ENCODE data around the gene XCR1. TPM values are rescaled to one million over a fixed set of nuclear protein-coding genes. Genes with fewer than 3 reads are reported as not detected.

Gene XCR1
- total and polyA plus RNA-seq, 2 experiments from 2014 or later: not detected

DNA sequence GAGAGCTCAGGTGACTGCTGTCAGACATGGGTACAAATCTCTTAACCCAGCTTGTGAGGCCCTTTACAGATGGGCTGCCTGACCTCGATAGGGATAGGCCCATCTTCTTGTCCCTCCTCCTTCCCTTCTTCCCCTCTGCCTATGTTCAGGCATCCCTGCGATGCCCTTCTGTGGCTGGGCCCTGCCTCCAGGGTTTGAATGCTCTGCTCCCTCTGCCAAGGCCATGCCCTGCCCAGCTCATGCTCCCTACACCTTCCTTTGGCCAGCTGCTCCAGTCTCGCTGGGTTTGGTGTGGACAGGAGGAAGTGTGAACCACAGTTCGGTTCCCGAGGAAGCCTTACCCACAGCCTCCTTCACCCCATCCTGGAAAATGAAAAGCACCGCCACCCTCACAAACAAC is 35.9 kb downstream of the XCR1 start:
- peaks cover 30% of the 10 kb centered on the region for H3K4me1 ChIP-seq (ENCODE audit: insufficient read depth)
- H4K20me1 ChIP-seq (replicated peaks; ENCODE audit: insufficient read depth): peaks cover 6% of the 10 kb centered on the region
- no peak for ATAC-seq
- H3K4me3 Mint-ChIP-seq: no peak overlapping the region
- H3K27ac Mint-ChIP-seq: no peak overlapping the region
- no peaks in the 10 kb centered on the region for H3K9me3 Mint-ChIP-seq
- H3F3A ChIP-seq (replicated peaks; ENCODE audit: low read depth): no peaks in the 10 kb centered on the region
- TF ChIP-seq, protein P1, sequence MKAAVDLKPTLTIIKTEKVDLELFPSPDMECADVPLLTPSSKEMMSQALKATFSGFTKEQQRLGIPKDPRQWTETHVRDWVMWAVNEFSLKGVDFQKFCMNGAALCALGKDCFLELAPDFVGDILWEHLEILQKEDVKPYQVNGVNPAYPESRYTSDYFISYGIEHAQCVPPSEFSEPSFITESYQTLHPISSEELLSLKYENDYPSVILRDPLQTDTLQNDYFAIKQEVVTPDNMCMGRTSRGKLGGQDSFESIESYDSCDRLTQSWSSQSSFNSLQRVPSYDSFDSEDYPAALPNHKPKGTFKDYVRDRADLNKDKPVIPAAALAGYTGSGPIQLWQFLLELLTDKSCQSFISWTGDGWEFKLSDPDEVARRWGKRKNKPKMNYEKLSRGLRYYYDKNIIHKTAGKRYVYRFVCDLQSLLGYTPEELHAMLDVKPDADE (IDR thresholded peaks at IDR 0.05): no peak
- TF ChIP-seq, protein P2, sequence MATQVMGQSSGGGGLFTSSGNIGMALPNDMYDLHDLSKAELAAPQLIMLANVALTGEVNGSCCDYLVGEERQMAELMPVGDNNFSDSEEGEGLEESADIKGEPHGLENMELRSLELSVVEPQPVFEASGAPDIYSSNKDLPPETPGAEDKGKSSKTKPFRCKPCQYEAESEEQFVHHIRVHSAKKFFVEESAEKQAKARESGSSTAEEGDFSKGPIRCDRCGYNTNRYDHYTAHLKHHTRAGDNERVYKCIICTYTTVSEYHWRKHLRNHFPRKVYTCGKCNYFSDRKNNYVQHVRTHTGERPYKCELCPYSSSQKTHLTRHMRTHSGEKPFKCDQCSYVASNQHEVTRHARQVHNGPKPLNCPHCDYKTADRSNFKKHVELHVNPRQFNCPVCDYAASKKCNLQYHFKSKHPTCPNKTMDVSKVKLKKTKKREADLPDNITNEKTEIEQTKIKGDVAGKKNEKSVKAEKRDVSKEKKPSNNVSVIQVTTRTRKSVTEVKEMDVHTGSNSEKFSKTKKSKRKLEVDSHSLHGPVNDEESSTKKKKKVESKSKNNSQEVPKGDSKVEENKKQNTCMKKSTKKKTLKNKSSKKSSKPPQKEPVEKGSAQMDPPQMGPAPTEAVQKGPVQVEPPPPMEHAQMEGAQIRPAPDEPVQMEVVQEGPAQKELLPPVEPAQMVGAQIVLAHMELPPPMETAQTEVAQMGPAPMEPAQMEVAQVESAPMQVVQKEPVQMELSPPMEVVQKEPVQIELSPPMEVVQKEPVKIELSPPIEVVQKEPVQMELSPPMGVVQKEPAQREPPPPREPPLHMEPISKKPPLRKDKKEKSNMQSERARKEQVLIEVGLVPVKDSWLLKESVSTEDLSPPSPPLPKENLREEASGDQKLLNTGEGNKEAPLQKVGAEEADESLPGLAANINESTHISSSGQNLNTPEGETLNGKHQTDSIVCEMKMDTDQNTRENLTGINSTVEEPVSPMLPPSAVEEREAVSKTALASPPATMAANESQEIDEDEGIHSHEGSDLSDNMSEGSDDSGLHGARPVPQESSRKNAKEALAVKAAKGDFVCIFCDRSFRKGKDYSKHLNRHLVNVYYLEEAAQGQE (IDR thresholded peaks at IDR 0.05; ENCODE audit: unreplicated experiment): no peak
- TF ChIP-seq STAT1 (IDR thresholded peaks at IDR 0.05; ENCODE audit: unreplicated experiment) (no peak), EZH2 (IDR thresholded peaks at IDR 0.05; ENCODE audit: low read depth, unreplicated experiment) (no peak), EZH2phosphoT487 (IDR thresholded peaks at IDR 0.05; ENCODE audit: unreplicated experiment) (no peak)
- TF ChIP-seq, protein P3, sequence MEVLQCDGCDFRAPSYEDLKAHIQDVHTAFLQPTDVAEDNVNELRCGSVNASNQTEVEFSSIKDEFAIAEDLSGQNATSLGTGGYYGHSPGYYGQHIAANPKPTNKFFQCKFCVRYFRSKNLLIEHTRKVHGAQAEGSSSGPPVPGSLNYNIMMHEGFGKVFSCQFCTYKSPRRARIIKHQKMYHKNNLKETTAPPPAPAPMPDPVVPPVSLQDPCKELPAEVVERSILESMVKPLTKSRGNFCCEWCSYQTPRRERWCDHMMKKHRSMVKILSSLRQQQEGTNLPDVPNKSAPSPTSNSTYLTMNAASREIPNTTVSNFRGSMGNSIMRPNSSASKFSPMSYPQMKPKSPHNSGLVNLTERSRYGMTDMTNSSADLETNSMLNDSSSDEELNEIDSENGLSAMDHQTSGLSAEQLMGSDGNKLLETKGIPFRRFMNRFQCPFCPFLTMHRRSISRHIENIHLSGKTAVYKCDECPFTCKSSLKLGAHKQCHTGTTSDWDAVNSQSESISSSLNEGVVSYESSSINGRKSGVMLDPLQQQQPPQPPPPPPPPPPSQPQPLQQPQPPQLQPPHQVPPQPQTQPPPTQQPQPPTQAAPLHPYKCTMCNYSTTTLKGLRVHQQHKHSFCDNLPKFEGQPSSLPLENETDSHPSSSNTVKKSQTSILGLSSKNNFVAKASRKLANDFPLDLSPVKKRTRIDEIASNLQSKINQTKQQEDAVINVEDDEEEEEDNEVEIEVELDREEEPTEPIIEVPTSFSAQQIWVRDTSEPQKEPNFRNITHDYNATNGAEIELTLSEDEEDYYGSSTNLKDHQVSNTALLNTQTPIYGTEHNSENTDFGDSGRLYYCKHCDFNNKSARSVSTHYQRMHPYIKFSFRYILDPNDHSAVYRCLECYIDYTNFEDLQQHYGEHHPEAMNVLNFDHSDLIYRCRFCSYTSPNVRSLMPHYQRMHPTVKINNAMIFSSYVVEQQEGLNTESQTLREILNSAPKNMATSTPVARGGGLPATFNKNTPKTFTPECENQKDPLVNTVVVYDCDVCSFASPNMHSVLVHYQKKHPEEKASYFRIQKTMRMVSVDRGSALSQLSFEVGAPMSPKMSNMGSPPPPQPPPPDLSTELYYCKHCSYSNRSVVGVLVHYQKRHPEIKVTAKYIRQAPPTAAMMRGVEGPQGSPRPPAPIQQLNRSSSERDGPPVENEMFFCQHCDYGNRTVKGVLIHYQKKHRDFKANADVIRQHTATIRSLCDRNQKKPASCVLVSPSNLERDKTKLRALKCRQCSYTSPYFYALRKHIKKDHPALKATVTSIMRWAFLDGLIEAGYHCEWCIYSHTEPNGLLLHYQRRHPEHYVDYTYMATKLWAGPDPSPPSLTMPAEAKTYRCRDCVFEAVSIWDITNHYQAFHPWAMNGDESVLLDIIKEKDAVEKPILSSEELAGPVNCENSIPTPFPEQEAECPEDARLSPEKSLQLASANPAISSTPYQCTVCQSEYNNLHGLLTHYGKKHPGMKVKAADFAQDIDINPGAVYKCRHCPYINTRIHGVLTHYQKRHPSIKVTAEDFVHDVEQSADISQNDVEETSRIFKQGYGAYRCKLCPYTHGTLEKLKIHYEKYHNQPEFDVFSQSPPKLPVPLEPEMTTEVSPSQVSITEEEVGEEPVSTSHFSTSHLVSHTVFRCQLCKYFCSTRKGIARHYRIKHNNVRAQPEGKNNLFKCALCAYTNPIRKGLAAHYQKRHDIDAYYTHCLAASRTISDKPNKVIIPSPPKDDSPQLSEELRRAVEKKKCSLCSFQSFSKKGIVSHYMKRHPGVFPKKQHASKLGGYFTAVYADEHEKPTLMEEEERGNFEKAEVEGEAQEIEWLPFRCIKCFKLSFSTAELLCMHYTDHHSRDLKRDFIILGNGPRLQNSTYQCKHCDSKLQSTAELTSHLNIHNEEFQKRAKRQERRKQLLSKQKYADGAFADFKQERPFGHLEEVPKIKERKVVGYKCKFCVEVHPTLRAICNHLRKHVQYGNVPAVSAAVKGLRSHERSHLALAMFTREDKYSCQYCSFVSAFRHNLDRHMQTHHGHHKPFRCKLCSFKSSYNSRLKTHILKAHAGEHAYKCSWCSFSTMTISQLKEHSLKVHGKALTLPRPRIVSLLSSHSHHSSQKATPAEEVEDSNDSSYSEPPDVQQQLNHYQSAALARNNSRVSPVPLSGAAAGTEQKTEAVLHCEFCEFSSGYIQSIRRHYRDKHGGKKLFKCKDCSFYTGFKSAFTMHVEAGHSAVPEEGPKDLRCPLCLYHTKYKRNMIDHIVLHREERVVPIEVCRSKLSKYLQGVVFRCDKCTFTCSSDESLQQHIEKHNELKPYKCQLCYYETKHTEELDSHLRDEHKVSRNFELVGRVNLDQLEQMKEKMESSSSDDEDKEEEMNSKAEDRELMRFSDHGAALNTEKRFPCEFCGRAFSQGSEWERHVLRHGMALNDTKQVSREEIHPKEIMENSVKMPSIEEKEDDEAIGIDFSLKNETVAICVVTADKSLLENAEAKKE (CRISPR knock-in tag; IDR thresholded peaks at IDR 0.05): no peak
- H2AFZ ChIP-seq: no peak overlapping the region
- no peaks in the 10 kb centered on the region for H3K9me2 ChIP-seq (ENCODE audit: insufficient read depth)
- peaks cover 79% of the 10 kb centered on the region for H3K79me2 ChIP-seq (replicated peaks; ENCODE audit: insufficient read depth)
- no peaks in the 10 kb centered on the region; the same call in 2 of the 3 replicates for H3K36me3 Mint-ChIP-seq (ENCODE audit: low read depth)
- H3K4me2 ChIP-seq: no peak overlapping the region
- no peak overlapping the region for H3K27ac ChIP-seq (ENCODE audit: low read depth)
- no peak for DNase-seq (ENCODE audit: low spot score)
- peaks cover 11% of the 10 kb centered on the region for H3K27me3 Mint-ChIP-seq (ENCODE audit: insufficient read depth, low read depth, poor library complexity)
- no peaks in the 10 kb centered on the region for H3K36me3 ChIP-seq (ENCODE audit: insufficient read depth)
- H3K4me3 ChIP-seq: no peak overlapping the region
- peaks cover 34% of the 10 kb centered on the region for H3K4me1 Mint-ChIP-seq
- peaks cover 3% of the 10 kb centered on the region; the same call in 1 of the 2 replicates for H3K27me3 ChIP-seq (ENCODE audit: insufficient read depth)
